ENCODE measurements around the gene FCN2. TPM values are rescaled to one million over a fixed set of nuclear protein-coding genes. Genes with fewer than 3 reads are reported as not detected.

FCN2 gene
- total RNA-seq, 4 donors from 2014 or later = 1.9 TPM; not detected in 3

DNA sequence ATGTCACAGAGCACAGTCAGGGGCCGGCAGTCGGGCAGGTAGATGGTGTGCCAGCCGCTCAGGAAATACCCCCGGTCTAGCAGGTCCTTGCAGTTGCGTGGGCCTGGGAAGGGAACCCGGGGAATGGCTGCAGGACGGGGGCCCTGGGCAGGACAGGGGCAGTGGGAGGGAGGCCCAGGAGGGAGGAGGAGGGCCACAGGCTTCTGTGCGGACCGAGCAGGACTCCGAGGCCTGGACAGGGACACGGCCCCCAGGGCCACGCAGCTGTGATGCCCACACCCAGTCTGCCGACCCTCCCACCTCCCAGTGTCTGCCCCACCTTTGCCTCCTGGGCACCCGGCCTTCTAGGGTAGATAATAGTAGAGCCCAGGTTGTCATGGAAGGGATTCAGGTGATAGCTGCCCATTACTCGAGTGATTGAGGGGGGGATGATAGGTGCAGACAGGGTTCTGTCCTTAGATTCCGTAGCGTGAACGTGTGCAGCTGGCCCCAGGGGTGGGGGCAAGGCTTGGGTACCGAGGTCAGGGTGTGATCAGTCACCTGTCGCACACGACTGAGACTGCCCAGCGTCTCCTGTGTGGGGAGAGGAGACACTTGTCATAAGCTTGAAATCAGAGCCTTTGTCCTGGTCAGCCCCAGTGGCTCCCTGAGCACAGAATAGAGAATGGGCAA lies 32.6 kb downstream of the FCN2 start:
- Histone ChIP-seq H3K4me3 (no peak overlapping the region), H3K9me3 (no peaks in the 10 kb centered on the region), H3K27me3 (peaks cover 0 to 6% of the 10 kb centered on the region in 2 donors), H3K27ac (no peak overlapping the region), H3K36me3 (no peaks in the 10 kb centered on the region), H3K4me1 (no peaks in the 10 kb centered on the region)
- DNase-seq (ENCODE audit: low spot score in 2 of 2) = no peak
- WGBS, 2 donors = 85 to 87% methylated on average over 21 of the region's 22 CpGs
- no peak for TF ChIP-seq POLR2A (IDR thresholded peaks at IDR 0.05)

DNA sequence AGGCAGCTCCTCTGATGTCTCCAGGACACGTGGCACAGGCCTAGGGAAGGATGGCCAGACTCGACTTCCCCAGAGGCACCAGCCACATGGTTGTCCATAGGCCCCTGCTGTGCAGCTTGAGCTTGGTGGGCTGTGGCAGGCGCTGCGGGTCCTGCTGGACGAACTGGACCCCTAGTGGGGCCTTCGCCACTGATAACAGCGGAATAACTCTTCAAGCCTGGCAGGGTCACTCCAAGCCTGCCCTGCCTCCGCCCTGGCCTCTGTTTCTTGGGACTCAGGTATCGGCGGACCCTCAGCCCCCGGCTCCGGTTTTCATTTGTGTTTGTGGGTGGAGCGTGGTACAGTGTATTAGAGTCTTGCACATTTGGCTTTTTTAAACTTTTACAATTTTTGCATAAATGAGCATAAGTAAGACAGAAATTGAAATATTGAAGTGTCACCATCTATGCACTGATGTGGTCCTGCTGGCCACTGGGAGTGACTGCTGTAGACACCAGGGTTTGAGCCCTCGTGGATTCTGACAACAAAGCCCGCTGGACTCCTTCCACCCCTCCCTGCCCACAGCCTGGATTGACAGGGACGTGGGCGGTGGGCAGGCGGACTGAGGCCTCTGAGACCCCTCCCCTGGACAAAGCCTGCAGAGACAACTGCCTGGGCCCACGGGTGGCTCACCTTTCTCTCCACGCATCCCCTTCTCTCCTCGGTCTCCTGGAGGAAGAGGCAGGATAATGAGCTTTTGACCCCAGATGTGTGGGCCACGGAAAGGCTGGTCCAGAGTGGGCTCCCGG lies 33.3 kb downstream of the FCN2 start:
- Histone ChIP-seq H3K4me3 (no peak overlapping the region), H3K27me3 (peaks cover 0 to 6% of the 10 kb centered on the region in 2 donors), H3K36me3 (no peaks in the 10 kb centered on the region), H3K4me1 (no peaks in the 10 kb centered on the region), H3K9me3 (peaks cover 0 to 5% (median 0%) of the 10 kb centered on the region in 4 donors), H3K27ac (no peak overlapping the region)
- TF ChIP-seq, protein P1, sequence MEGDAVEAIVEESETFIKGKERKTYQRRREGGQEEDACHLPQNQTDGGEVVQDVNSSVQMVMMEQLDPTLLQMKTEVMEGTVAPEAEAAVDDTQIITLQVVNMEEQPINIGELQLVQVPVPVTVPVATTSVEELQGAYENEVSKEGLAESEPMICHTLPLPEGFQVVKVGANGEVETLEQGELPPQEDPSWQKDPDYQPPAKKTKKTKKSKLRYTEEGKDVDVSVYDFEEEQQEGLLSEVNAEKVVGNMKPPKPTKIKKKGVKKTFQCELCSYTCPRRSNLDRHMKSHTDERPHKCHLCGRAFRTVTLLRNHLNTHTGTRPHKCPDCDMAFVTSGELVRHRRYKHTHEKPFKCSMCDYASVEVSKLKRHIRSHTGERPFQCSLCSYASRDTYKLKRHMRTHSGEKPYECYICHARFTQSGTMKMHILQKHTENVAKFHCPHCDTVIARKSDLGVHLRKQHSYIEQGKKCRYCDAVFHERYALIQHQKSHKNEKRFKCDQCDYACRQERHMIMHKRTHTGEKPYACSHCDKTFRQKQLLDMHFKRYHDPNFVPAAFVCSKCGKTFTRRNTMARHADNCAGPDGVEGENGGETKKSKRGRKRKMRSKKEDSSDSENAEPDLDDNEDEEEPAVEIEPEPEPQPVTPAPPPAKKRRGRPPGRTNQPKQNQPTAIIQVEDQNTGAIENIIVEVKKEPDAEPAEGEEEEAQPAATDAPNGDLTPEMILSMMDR (IDR thresholded peaks at IDR 0.05) = no peak
- DNase-seq (ENCODE audit: low spot score in 2 of 2) = no peak
- 75 to 82% methylated on average over 17 to 23 of the region's 23 CpGs for WGBS, 2 donors

DNA sequence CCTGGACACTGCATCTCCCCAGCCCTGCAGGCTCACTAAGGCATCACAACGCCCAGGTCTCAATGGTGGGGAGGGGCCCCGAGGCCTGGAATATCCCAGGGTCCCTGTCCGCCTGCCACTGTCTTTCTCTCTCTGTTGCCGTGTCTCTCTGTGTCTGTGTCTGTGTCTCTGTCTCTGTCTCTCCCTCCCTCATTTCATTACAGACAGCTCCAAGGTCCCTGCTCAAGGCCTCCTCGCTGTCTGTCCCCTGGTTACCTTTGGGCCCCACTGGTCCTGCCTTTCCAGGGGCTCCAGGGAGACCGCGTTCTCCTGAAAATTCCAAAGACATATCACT lies 33.9 kb downstream of the FCN2 start:
- H3K9me3 ChIP-seq = peaks cover 0 to 11% (median 1%) of the 10 kb centered on the region in 4 donors
- H3K27me3 ChIP-seq = peaks cover 0 to 6% of the 10 kb centered on the region in 2 donors
- TF ChIP-seq, protein P1 (IDR thresholded peaks at IDR 0.05) = no peak
- TF ChIP-seq EP300 (IDR thresholded peaks at IDR 0.05) = no peak
- TF ChIP-seq POLR2A (IDR thresholded peaks at IDR 0.05) = no peak
- WGBS, 2 donors = 72 to 87% methylated on average over 6 to 7 of the region's 7 CpGs
- H3K27ac ChIP-seq = no peak overlapping the region
- no peaks in the 10 kb centered on the region for H3K36me3 ChIP-seq
- DNase-seq (ENCODE audit: low spot score in 2 of 2) = no peak
- no peaks in the 10 kb centered on the region for H3K4me1 ChIP-seq
- no peak overlapping the region for H3K4me3 ChIP-seq

DNA sequence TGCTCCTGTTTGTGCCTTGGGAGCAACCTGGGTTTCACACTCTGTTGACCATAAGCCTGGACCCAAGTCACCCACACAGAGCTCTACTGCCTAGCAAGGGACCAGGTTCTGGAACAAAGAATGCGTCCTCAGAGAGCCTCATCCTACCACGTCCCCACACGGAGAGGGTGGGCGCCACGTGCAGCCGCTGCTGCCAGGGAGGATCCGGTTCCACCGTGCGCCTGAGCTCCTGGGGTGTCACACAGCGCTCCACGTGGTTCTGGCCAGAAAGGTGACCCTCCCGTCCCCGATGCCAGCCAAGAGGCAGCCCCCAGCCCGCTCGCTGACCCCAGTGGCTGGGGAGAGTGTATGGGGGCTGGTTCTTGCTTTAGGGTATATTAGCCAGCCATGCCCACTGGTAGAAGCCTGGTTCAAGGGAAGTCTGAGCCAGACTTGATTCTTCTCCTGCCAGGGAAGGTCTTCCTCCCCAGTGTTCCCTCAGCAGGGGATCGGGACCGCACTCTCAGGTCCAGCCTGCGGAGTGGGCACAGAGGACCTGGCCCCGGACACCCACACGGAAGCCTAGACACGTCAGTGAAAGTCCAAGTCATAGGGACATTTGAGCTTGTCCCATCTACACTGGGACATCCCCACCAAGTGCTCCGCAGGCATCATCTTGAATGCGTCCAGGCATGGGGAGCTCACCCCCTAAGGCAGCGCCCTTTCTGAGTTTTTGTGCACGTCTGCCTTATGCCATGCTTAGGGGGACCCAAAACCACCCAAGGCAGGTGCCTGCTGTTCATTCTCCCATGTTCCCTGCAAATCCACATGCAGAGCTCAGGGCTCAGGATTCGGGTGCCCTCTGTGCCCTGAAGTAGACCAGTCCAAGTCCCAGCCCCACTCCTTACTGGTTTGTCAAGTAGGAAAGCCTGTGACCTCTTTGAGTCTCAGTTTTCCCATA lies 34.7 kb downstream of the FCN2 start:
- Histone ChIP-seq H3K9me3 (peaks cover 0 to 19% (median 5%) of the 10 kb centered on the region in 4 donors), H3K4me3 (no peak overlapping the region), H3K27ac (no peak overlapping the region), H3K27me3 (peaks cover 0 to 6% of the 10 kb centered on the region in 2 donors), H3K4me1 (no peaks in the 10 kb centered on the region), H3K36me3 (no peaks in the 10 kb centered on the region)
- DNase-seq (ENCODE audit: low spot score in 2 of 2) = no peak
- 81 to 90% methylated on average over 15 to 26 of the region's 26 CpGs for WGBS, 2 donors
- no peak for TF ChIP-seq EP300 (IDR thresholded peaks at IDR 0.05)

DNA sequence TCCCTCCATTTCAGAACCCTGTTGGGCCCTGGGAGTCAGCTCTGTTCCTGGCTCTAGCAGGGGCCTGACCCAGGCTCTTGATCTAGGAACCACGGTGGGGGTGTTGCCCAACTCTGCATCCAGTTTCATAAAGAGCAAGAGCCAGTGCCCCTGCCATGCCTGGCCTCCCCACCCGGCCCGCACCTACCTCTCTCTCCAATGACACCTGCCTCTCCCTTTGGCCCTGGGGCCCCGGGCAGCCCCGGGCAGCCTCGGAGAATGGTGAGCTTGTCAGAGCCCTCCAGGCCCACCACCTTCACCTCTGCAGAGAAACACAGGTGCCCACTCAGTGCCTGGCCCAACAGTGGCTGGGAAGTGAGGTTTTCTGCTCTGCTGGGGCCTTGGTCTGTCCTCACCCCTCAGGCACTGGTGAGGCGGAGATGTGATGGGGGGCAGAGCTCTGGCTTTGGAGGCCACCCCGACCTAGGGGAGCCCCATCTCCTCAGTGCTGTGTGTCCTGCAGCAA lies 35.6 kb downstream of the FCN2 start:
- no peaks in the 10 kb centered on the region for H3K36me3 ChIP-seq
- DNase-seq (ENCODE audit: low spot score in 2 of 2) = no peak
- peaks cover 0 to 6% of the 10 kb centered on the region in 2 donors for H3K27me3 ChIP-seq
- H3K4me3 ChIP-seq = no peak overlapping the region
- H3K27ac ChIP-seq = no peak overlapping the region
- no peaks in the 10 kb centered on the region for H3K4me1 ChIP-seq
- WGBS, 2 donors = 80 to 88% methylated on average over 8 of the region's 8 CpGs
- H3K9me3 ChIP-seq = peaks cover 0 to 23% (median 5%) of the 10 kb centered on the region in 4 donors
- TF ChIP-seq EP300 (IDR thresholded peaks at IDR 0.05) (no peak), POLR2A (IDR thresholded peaks at IDR 0.05) (no peak)
- TF ChIP-seq, protein P1 (IDR thresholded peaks at IDR 0.05) = no peak
